ENCODE measurements around the gene REELD1.

REELD1 gene

GRCh38 chr4:146229406-146229805 lies 15.1 kb downstream of the REELD1 start:
- DNase-seq, result no peak

GRCh38 chr4:146232131-146232722 lies 17.9 kb downstream of the REELD1 start:
- DNase-seq, result no peak

GRCh38 chr4:146235654-146236177 lies 21.4 kb downstream of the REELD1 start:
- no peak for DNase-seq

- DNase-seq, result no peak
Observed at GRCh38 chr4:146236216-146236615, 21.9 kb downstream of the REELD1 start.

GRCh38 chr4:146237092-146237491 lies 22.8 kb downstream of the REELD1 start:
- DNase-seq, result no peak

- DNase-seq, result no peak
Observed at GRCh38 chr4:146238107-146238506, 23.8 kb downstream of the REELD1 start.

GRCh38 chr4:146243141-146243882 lies 29.0 kb downstream of the REELD1 start:
- no peak for DNase-seq

GRCh38 chr4:146243883-146244277 lies 29.5 kb downstream of the REELD1 start:
- DNase-seq, result no peak

- DNase-seq, result no peak
Observed at GRCh38 chr4:146244496-146244895, 30.2 kb downstream of the REELD1 start.

- DNase-seq, result no peak
Observed at GRCh38 chr4:146245246-146245645, 30.9 kb downstream of the REELD1 start.

GRCh38 chr4:146245850-146246249 lies 31.5 kb downstream of the REELD1 start:
- no peak for DNase-seq

- DNase-seq, result no peak
Observed at GRCh38 chr4:146246381-146246780, 32.0 kb downstream of the REELD1 start.

- no peak for DNase-seq
Observed at GRCh38 chr4:146247356-146247755, 33.0 kb downstream of the REELD1 start.

- DNase-seq, result no peak
Observed at GRCh38 chr4:146252969-146253611, 38.8 kb downstream of the REELD1 start.

- DNase-seq, result no peak
Observed at GRCh38 chr4:146255463-146255862, 41.1 kb downstream of the REELD1 start.

- DNase-seq, result no peak
Observed at GRCh38 chr4:146255874-146256273, 41.5 kb downstream of the REELD1 start.

- peak in 1 of 2 experiments; percentile 0 for DNase-seq
Observed at GRCh38 chr4:146256328-146256727, 42.0 kb downstream of the REELD1 start.

- DNase-seq, result no peak
Observed at GRCh38 chr4:146257511-146257910, 43.2 kb downstream of the REELD1 start.

- DNase-seq, result no peak
Observed at GRCh38 chr4:146260521-146260920, 46.2 kb downstream of the REELD1 start.

GRCh38 chr4:146261041-146261440 lies 46.7 kb downstream of the REELD1 start:
- no peak for DNase-seq

GRCh38 chr4:146263793-146264192 lies 49.5 kb downstream of the REELD1 start:
- DNase-seq, result no peak

- no peak for DNase-seq
Observed at GRCh38 chr4:146265950-146266490, 51.7 kb downstream of the REELD1 start.

- DNase-seq, result no peak
Observed at GRCh38 chr4:146267826-146268225, 53.5 kb downstream of the REELD1 start.

GRCh38 chr4:146269228-146269653 lies 54.9 kb downstream of the REELD1 start:
- DNase-seq, result no peak

Data from NCI-H2081 (cell line).